ENCODE results near the gene ASNSD1.
A peak's percentile ranks its signal among the peaks of the same experiment; 100 is the strongest.

The ASNSD1 gene

DNA sequence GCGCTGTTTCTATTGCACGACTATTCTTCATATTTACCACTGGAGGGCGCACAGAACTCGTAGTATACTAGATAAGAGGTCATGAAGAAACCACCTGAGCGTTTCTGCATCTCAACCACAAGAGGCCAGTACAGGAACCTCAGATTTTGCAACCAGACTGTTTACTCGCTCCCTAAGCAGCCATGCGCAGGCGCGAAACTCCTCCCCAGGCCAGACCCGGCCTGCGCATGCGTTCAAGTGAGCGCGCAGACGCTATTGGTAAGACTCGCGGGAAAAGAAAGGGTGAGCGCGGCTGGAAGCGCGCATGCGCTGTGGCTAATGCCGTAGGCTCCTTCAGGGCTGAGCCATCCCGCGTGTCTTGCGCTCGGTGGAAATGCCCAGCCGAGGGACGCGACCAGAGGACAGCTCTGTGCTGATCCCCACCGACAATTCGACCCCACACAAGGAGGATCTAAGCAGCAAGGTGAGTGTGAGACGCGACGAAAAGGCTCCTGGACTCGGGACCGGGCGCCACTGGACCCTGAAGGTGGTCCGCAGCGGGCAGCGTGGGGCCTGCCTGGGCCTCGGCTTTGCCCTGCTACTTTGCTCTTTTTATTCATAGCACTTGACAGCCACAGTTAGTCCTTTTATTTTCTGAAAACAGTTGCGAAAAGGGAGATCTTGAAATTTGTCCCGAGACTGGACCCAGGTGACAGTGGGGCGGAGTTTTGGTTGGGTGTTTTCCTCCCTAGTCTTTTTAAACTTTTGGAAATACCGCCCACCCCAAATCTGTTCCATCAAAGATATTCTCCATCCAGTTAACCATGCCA is at the start of gene ASNSD1:
ASNSD1 (plus strand) TSS at position 312 of the 809 bp plus-strand sequence. CDS start 4,674 bp downstream, outside the sequence.
- Histone ChIP-seq H3K9ac (ENCODE audit: low read length) (peak within 1 kb of the TSS; percentile 88), H3K4me3 (ENCODE audit: low read length) (peak within 1 kb of the TSS; percentile 88), H3K9me3 (ENCODE audit: control insufficient read depth, low read depth, low read length) (no peaks in the 10 kb centered on the region), H3K27ac (ENCODE audit: low read length) (peak within 1 kb of the TSS; percentile 8), H3K27me3 (ENCODE audit: control insufficient read depth, insufficient read depth, low read length) (no peaks in the 10 kb centered on the region), H3K36me3 (ENCODE audit: control insufficient read depth, low read depth, low read length) (peaks cover 5% of the 10 kb centered on the region), H3K4me1 (ENCODE audit: control insufficient read depth, low read depth, low read length) (no peaks in the 10 kb centered on the region)

DNA sequence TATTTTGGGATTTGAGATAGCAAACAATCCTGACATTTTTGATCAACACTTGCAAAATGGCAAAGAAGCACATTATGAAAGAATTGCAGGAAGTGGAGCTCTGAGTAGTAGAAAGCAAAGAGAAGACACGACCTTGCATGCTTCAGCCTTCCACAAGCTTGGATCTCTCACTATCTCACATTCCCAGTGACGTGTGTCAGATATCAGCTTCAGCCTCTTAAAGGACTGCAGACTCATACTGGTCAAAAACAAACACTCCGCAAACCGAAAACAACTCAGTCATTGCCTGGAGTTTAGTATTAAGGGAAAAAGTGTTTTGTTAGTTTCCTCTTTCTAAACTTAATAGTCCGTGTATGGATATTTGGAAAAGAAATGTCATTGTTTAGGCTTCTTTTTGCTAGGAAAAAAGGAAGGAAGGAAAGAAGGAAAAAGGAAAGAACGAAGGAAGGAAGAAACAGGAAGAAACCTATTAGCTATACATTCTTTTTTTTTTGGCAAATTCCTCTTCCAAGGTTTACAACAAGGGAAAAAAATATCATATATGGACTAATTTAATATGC is 48.1 kb upstream of the ASNSD1 start:
- Histone ChIP-seq H3K9me3 (ENCODE audit: control insufficient read depth, low read depth, low read length) (no peaks in the 10 kb centered on the region), H3K9ac (ENCODE audit: low read length) (no peak overlapping the region), H3K4me1 (ENCODE audit: control insufficient read depth, low read depth, low read length) (no peaks in the 10 kb centered on the region), H3K36me3 (ENCODE audit: control insufficient read depth, low read depth, low read length) (no peaks in the 10 kb centered on the region), H3K27ac (ENCODE audit: low read length) (no peak overlapping the region), H3K4me3 (ENCODE audit: low read length) (no peak overlapping the region), H3K27me3 (ENCODE audit: control insufficient read depth, insufficient read depth, low read length) (no peaks in the 10 kb centered on the region)

DNA sequence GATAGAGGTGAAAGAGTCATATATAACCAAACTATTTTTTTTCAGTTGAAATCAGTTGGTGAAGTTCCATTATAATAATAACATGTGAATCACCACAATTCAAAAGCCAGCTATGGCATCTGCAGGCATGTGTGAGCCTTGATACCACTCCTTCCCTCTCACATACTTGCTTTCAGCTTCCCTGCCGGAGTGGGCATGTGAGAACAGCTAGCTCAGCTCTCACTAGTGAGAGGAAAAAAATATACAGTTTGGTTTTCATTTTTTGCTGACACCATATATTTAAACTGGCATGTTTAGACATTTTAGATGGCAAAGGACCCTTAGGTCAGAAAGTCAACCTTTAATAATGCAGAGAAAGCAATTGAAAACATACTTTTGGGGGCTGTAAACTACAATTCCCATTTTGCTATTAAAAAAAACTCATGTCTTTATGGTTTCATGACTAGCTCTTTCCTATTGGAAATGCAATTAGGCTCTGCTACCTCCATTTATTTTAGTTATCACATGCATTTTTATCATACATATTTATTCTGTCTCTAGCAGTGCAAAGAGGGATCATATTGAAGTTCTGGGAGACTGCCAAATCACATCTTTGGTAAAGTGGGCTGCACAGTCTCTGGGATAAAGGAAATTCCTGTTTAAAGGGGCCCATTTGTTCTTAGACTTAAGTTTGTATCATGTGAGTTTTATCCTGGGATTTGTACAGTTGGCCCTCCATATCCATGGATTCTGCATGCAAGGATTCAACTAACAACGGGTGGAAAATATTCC is 47.4 kb upstream of the ASNSD1 start:
- Histone ChIP-seq H3K36me3 (ENCODE audit: control insufficient read depth, low read depth, low read length) (no peaks in the 10 kb centered on the region), H3K4me1 (ENCODE audit: control insufficient read depth, low read depth, low read length) (no peaks in the 10 kb centered on the region), H3K4me3 (ENCODE audit: low read length) (no peak overlapping the region), H3K27me3 (ENCODE audit: control insufficient read depth, insufficient read depth, low read length) (no peaks in the 10 kb centered on the region), H3K9me3 (ENCODE audit: control insufficient read depth, low read depth, low read length) (no peaks in the 10 kb centered on the region), H3K27ac (ENCODE audit: low read length) (no peak overlapping the region), H3K9ac (ENCODE audit: low read length) (no peak overlapping the region)

- Histone ChIP-seq H3K4me3 (ENCODE audit: low read length) (no peak overlapping the region), H3K27me3 (ENCODE audit: control insufficient read depth, insufficient read depth, low read length) (no peaks in the 10 kb centered on the region), H3K9me3 (ENCODE audit: control insufficient read depth, low read depth, low read length) (no peaks in the 10 kb centered on the region), H3K4me1 (ENCODE audit: control insufficient read depth, low read depth, low read length) (no peaks in the 10 kb centered on the region), H3K27ac (ENCODE audit: low read length) (no peak overlapping the region), H3K36me3 (ENCODE audit: control insufficient read depth, low read depth, low read length) (no peaks in the 10 kb centered on the region), H3K9ac (ENCODE audit: low read length) (no peak overlapping the region)
These were observed 46.7 kb upstream of the ASNSD1 start for GRCh38 chr2:189614585-189614984.

DNA sequence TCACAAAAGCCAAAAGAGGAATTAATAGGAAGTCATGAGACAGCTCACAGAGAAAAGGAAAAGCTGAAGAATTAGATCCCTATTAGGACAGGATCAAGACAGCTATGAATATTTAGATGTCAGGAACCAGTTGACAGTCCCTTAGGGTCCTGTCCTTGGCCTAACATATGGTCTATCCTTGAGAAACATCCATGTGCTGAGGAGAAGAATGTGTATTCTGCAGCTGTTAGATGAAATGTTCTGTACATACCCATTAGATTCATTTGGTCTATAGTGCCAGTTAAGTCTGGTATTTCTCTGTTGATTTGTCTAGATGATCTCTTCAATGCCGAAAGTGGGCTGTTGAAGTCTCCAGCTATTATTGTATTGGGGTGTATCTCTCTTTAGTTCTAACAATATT is 43.1 kb upstream of the ASNSD1 start:
- Histone ChIP-seq H3K27ac (ENCODE audit: low read length) (no peak overlapping the region), H3K27me3 (ENCODE audit: control insufficient read depth, insufficient read depth, low read length) (no peaks in the 10 kb centered on the region), H3K4me1 (ENCODE audit: control insufficient read depth, low read depth, low read length) (no peaks in the 10 kb centered on the region), H3K9me3 (ENCODE audit: control insufficient read depth, low read depth, low read length) (no peaks in the 10 kb centered on the region), H3K4me3 (ENCODE audit: low read length) (no peak overlapping the region), H3K9ac (ENCODE audit: low read length) (no peak overlapping the region), H3K36me3 (ENCODE audit: control insufficient read depth, low read depth, low read length) (no peaks in the 10 kb centered on the region)

- H3K36me3 ChIP-seq (ENCODE audit: control insufficient read depth, low read depth, low read length), result no peaks in the 10 kb centered on the region
- no peak overlapping the region for H3K27ac ChIP-seq (ENCODE audit: low read length)
- H3K9me3 ChIP-seq (ENCODE audit: control insufficient read depth, low read depth, low read length), result no peaks in the 10 kb centered on the region
- no peak overlapping the region for H3K9ac ChIP-seq (ENCODE audit: low read length)
- no peaks in the 10 kb centered on the region for H3K4me1 ChIP-seq (ENCODE audit: control insufficient read depth, low read depth, low read length)
- H3K4me3 ChIP-seq (ENCODE audit: low read length), result no peak overlapping the region
- no peaks in the 10 kb centered on the region for H3K27me3 ChIP-seq (ENCODE audit: control insufficient read depth, insufficient read depth, low read length)
These were observed 39.5 kb upstream of the ASNSD1 start for GRCh38 chr2:189621781-189622180.

DNA sequence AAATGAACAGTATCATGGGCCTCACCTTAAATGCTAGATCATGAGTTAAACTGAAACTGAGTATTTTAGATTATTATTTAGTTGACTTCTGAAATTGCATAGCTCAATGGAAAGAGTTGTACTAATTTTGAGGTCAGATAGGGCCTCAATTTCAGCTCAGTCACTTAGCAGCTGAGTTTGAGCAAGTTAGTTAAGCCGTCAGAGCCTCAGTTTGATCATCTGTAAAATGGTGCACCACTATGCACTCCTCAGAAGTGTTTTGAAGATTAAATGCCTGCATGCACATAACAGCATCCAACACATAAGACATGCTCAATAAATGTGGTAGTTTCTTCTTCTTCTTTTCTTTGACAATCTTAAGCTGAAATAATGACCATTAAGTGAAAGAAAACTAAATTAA is 38.2 kb upstream of the ASNSD1 start:
- Histone ChIP-seq H3K9me3 (ENCODE audit: control insufficient read depth, low read depth, low read length) (no peaks in the 10 kb centered on the region), H3K4me3 (ENCODE audit: low read length) (no peak overlapping the region), H3K9ac (ENCODE audit: low read length) (no peak overlapping the region), H3K36me3 (ENCODE audit: control insufficient read depth, low read depth, low read length) (no peaks in the 10 kb centered on the region), H3K27ac (ENCODE audit: low read length) (no peak overlapping the region), H3K4me1 (ENCODE audit: control insufficient read depth, low read depth, low read length) (no peaks in the 10 kb centered on the region), H3K27me3 (ENCODE audit: control insufficient read depth, insufficient read depth, low read length) (no peaks in the 10 kb centered on the region)

DNA sequence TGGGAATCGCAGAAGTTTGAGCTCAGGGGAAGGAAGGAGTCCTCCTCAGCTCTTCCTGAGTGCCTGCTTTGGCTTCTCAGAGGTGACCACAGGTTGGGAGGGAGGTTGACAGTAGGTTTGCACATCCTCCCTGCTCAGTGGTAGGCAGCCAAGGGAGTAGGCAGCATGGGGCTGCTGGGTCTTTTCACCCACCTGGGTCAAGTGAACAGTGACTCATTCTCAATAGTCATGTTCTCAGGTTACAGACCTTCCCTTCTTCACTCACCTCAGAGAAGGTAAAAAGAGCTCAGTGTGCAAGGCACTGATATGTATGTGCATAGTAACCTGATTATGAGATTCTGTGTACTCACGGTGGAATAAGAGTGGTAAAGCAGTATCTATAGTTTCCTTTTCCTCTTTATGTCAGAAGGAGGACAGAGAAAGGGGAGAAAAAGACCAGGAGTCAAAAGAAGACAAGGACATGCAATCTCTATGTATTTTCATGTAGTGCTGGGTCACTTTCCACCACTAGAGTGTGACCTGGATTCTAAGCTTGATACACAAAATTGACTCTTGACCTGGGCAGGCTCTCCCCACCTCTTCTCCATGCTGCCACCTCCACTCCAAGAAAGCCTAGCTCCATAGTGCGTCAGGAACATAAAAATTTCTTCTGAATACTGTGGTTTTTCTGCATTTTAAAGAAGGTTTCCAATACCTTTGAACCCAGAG is 36.5 kb upstream of the ASNSD1 start:
- H3K4me3 ChIP-seq (ENCODE audit: low read length), result no peak overlapping the region
- no peaks in the 10 kb centered on the region for H3K36me3 ChIP-seq (ENCODE audit: control insufficient read depth, low read depth, low read length)
- no peak overlapping the region for H3K9ac ChIP-seq (ENCODE audit: low read length)
- H3K27ac ChIP-seq (ENCODE audit: low read length), result no peak overlapping the region
- no peaks in the 10 kb centered on the region for H3K27me3 ChIP-seq (ENCODE audit: control insufficient read depth, insufficient read depth, low read length)
- no peaks in the 10 kb centered on the region for H3K4me1 ChIP-seq (ENCODE audit: control insufficient read depth, low read depth, low read length)
- no peaks in the 10 kb centered on the region for H3K9me3 ChIP-seq (ENCODE audit: control insufficient read depth, low read depth, low read length)

DNA sequence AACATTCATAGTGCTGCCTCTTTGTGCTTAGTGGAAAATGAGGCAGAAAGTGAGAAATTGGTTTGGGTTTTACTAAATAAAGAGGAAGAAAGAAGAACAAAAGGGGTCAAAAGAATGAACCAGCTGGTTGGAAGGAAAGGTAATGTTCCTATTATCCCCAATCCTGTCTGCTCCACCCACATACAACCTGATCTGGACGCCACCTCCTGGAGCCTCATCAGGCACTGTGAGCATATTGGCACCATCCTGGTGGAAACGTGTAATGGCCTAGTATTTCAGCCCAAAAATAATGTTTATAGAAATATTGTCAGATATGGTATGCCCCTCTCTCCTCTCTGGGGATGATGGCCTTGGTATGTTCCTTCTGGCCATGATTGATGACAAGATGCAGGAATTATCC is 35.6 kb upstream of the ASNSD1 start:
- Histone ChIP-seq H3K9ac (ENCODE audit: low read length) (no peak overlapping the region), H3K4me1 (ENCODE audit: control insufficient read depth, low read depth, low read length) (no peaks in the 10 kb centered on the region), H3K27me3 (ENCODE audit: control insufficient read depth, insufficient read depth, low read length) (no peaks in the 10 kb centered on the region)

DNA sequence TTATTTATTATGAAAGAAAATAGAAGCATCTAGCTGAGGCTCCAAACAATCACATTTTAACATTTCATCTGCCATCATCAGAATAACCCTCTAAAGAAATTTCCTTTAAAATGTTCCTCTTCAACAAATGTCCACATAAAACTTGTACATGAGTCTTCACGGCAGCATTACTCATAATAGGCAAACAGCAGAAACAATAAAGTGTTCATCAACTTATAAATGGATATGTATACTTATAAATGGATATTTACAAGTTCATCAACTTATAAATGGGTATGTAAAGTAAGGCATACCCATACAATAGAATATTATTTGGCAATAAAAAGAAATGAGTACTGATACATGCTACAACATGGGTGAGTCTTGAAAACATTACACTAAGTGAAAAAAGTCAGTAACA is 33.5 kb upstream of the ASNSD1 start:
- no peaks in the 10 kb centered on the region for H3K4me1 ChIP-seq (ENCODE audit: control insufficient read depth, low read depth, low read length)
- H3K27me3 ChIP-seq (ENCODE audit: control insufficient read depth, insufficient read depth, low read length), result no peaks in the 10 kb centered on the region
- no peak overlapping the region for H3K27ac ChIP-seq (ENCODE audit: low read length)
- H3K4me3 ChIP-seq (ENCODE audit: low read length), result no peak overlapping the region
- no peaks in the 10 kb centered on the region for H3K36me3 ChIP-seq (ENCODE audit: control insufficient read depth, low read depth, low read length)
- H3K9me3 ChIP-seq (ENCODE audit: control insufficient read depth, low read depth, low read length), result no peaks in the 10 kb centered on the region
- H3K9ac ChIP-seq (ENCODE audit: low read length), result no peak overlapping the region

More for the DNA sequence above, 35.6 kb upstream of the ASNSD1 start:
- Histone ChIP-seq H3K27ac (ENCODE audit: low read length) (no peak overlapping the region), H3K9me3 (ENCODE audit: control insufficient read depth, low read depth, low read length) (no peaks in the 10 kb centered on the region), H3K36me3 (ENCODE audit: control insufficient read depth, low read depth, low read length) (no peaks in the 10 kb centered on the region), H3K4me3 (ENCODE audit: low read length) (no peak overlapping the region)

- H3K4me1 ChIP-seq (ENCODE audit: control insufficient read depth, low read depth, low read length), result no peaks in the 10 kb centered on the region
- no peak overlapping the region for H3K9ac ChIP-seq (ENCODE audit: low read length)
- H3K27me3 ChIP-seq (ENCODE audit: control insufficient read depth, insufficient read depth, low read length), result no peaks in the 10 kb centered on the region
- no peak overlapping the region for H3K27ac ChIP-seq (ENCODE audit: low read length)
- H3K9me3 ChIP-seq (ENCODE audit: control insufficient read depth, low read depth, low read length), result no peaks in the 10 kb centered on the region
- H3K4me3 ChIP-seq (ENCODE audit: low read length), result no peak overlapping the region
- H3K36me3 ChIP-seq (ENCODE audit: control insufficient read depth, low read depth, low read length), result no peaks in the 10 kb centered on the region
These were observed 32.3 kb upstream of the ASNSD1 start for GRCh38 chr2:189628817-189629530.
